H1 (cell line): Measurements from ENCODE around the gene RNF113B. TPM values are rescaled to one million over a fixed set of nuclear protein-coding genes. Genes with fewer than 3 reads are reported as not detected.

Experiments used
- CTCF ChIA-PET: fragments of 300-600 bp; sonication (Branson Sonifier 250); formaldehyde crosslinking; loops from one replicate; lab custom pipeline; 2021; ENCODE audit not compliant: partially characterized antibody; lab: Charles Lee
- POLR2A ChIA-PET: fragments of 300-600 bp; sonication (Branson Sonifier 250); formaldehyde crosslinking; loops from one replicate; lab custom pipeline; 2021; ENCODE audit warnings: inconsistent platforms; ENCODE audit not compliant: partially characterized antibody; lab: Charles Lee
- DNase-seq, 2 experiments: peaks; one replicate each; pipeline versions ENCODE4 v3.0.0 to v3.0.0-alpha.2; 2010 to 2022; ENCODE audit warnings: low spot score in 2 of 2, low read depth in 1 of 2, mixed read lengths in 1 of 2
- FAIRE-seq: peaks from 2 replicates; lab custom pipeline; 2011; peaks lifted over from hg19 to GRCh38; lab: Jason Lieb, UNC
- H2AFZ ChIP-seq: 2 replicates; pipeline ENCODE4 v1.8.1; 2012; ENCODE audit warnings: low read length, inconsistent platforms
- H2AK5ac ChIP-seq: 2 replicates; pipeline ENCODE4 v1.6.1; 2013; ENCODE audit warnings: low read depth, low read length
- H2BK120ac ChIP-seq: replicated peaks from 2 replicates; pipeline ENCODE3; 2013; ENCODE audit warnings: low read depth, low read length, inconsistent platforms
- H2BK12ac ChIP-seq: 2 replicates; pipeline ENCODE4 v1.6.1; 2013; ENCODE audit warnings: low read depth, low read length
- H2BK15ac ChIP-seq: 2 replicates; pipeline ENCODE4 v1.6.1; 2013; ENCODE audit warnings: low read length
- H2BK20ac ChIP-seq: 2 replicates; pipeline ENCODE4 v1.6.1; 2013; ENCODE audit warnings: low read length
- H2BK5ac ChIP-seq: 2 replicates; pipeline ENCODE4 v1.6.1; 2013; ENCODE audit warnings: low read depth, low read length
- H3K14ac ChIP-seq: 2 replicates; pipeline ENCODE4 v1.6.1; 2013; ENCODE audit warnings: inconsistent platforms; ENCODE audit not compliant: insufficient read length
- H3K18ac ChIP-seq: 2 replicates; pipeline ENCODE4 v1.6.1; 2013; ENCODE audit warnings: low read length; ENCODE audit errors: extremely low read depth
- H3K23ac ChIP-seq: 2 replicates; pipeline ENCODE4 v1.6.1; 2013; ENCODE audit warnings: inconsistent platforms; ENCODE audit not compliant: insufficient read length
- H3K23me2 ChIP-seq: 2 replicates; pipeline ENCODE4 v1.6.1; 2013; ENCODE audit warnings: low read depth, low read length
- H3K27ac ChIP-seq: 2 replicates; pipeline ENCODE4 v1.6.1; 2011; ENCODE audit warnings: low read depth, low read length, inconsistent platforms
- H3K27me3 ChIP-seq, 4 experiments: replicated peaks in 1 of 4; 1 replicate in 1 of 4; 2 replicates in 3 of 4; pipeline versions ENCODE4 v1.6.1 to v1.8.1; 2011 to 2013; ENCODE audit warnings: low read length in 3 of 4, mild to moderate bottlenecking in 3 of 4, inconsistent platforms in 2 of 4, mixed read lengths in 2 of 4, moderate library complexity in 1 of 4; ENCODE audit not compliant: control insufficient read depth in 3 of 4, insufficient read depth in 3 of 4; ENCODE audit errors: extremely low read depth in 1 of 4
- H3K36me3 ChIP-seq, 4 experiments: 2 replicates each; pipeline versions ENCODE4 v1.6.1 to v1.8.1; 2011 to 2013; ENCODE audit warnings: mild to moderate bottlenecking in 4 of 4, low read length in 3 of 4, moderate library complexity in 2 of 4, control low read depth in 1 of 4, inconsistent platforms in 1 of 4; ENCODE audit not compliant: insufficient read depth in 4 of 4, control insufficient read depth in 2 of 4
- H3K4ac ChIP-seq: replicated peaks from 2 replicates; pipeline ENCODE3; 2013; ENCODE audit warnings: low read length, low read depth, mixed read lengths, inconsistent platforms; ENCODE audit not compliant: insufficient read length
- H3K4me1 ChIP-seq, 4 experiments: replicated peaks in 1 of 4; 1 replicate in 1 of 4; 2 replicates in 3 of 4; pipeline versions ENCODE4 v1.6.1 to v1.8.1; 2011 to 2013; ENCODE audit warnings: low read length in 3 of 4, inconsistent platforms in 2 of 4, mixed read lengths in 1 of 4; ENCODE audit not compliant: insufficient read depth in 4 of 4, control insufficient read depth in 3 of 4
- H3K4me2 ChIP-seq, 2 experiments: 2 replicates each; pipeline versions ENCODE4 v1.6.1 to v1.8.1; 2011 to 2013; ENCODE audit warnings: low read depth in 2 of 2, low read length in 2 of 2, control low read depth in 1 of 2, inconsistent platforms in 1 of 2, mild to moderate bottlenecking in 1 of 2; ENCODE audit not compliant: insufficient read depth in 1 of 2
- H3K4me3 ChIP-seq, 4 experiments: fragments of 200-600, 300-600 bp in 1 of 4; sonication (generic), shearing (Covaris generic), sonication (Bioruptor Twin) in 1 of 4; 2 replicates each; pipeline versions ENCODE4 v1.5.1 to v1.8.1; 2011 to 2016; ENCODE audit warnings: low read length in 4 of 4, low read depth in 3 of 4, control low read depth in 2 of 4, inconsistent platforms in 2 of 4, mild to moderate bottlenecking in 2 of 4, mixed read lengths in 1 of 4, moderate library complexity in 1 of 4; ENCODE audit not compliant: insufficient read depth in 2 of 4; ENCODE audit errors: extremely low read depth in 1 of 4
- H3K56ac ChIP-seq: replicated peaks from 2 replicates; pipeline ENCODE3; 2013; ENCODE audit warnings: low read depth, mild to moderate bottlenecking, mixed read lengths, low read length, inconsistent platforms; ENCODE audit not compliant: insufficient read length
- H3K79me1 ChIP-seq: 2 replicates; pipeline ENCODE4 v1.6.1; 2013; ENCODE audit warnings: low read depth, low read length, control low read depth
- H3K79me2 ChIP-seq, 2 experiments: 2 replicates each; pipeline versions ENCODE4 v1.6.1 to v1.8.1; 2012 to 2013; ENCODE audit warnings: low read length in 2 of 2, mild to moderate bottlenecking in 2 of 2, inconsistent platforms in 1 of 2; ENCODE audit not compliant: insufficient read depth in 2 of 2, control insufficient read depth in 1 of 2
- H3K9ac ChIP-seq, 4 experiments: replicated peaks in 1 of 4; 1 replicate in 1 of 4; 2 replicates in 3 of 4; pipeline versions ENCODE4 v1.6.1 to v1.8.1; 2011 to 2013; ENCODE audit warnings: low read depth in 3 of 4, low read length in 3 of 4, control low read depth in 2 of 4, mild to moderate bottlenecking in 2 of 4, moderate library complexity in 2 of 4, inconsistent platforms in 1 of 4; ENCODE audit errors: extremely low read depth in 1 of 4
- H3K9me3 ChIP-seq, 2 experiments: 2 replicates each; pipeline versions ENCODE4 v1.6.1 to v1.8.1; 2012 to 2013; ENCODE audit warnings: mild to moderate bottlenecking in 2 of 2, moderate library complexity in 2 of 2, control low read depth in 1 of 2, inconsistent platforms in 1 of 2, low read depth in 1 of 2, low read length in 1 of 2, mixed read lengths in 1 of 2; ENCODE audit not compliant: insufficient read depth in 2 of 2
- H4K20me1 ChIP-seq, 2 experiments: replicated peaks in 1 of 2; 2 replicates each; pipeline versions ENCODE3 to v1.8.1; 2011 to 2013; ENCODE audit warnings: inconsistent platforms in 2 of 2, low read length in 2 of 2, mild to moderate bottlenecking in 1 of 2; ENCODE audit not compliant: insufficient read depth in 2 of 2, control insufficient read depth in 1 of 2
- H4K5ac ChIP-seq: 2 replicates; pipeline ENCODE4 v1.6.1; 2013; ENCODE audit warnings: low read length, low read depth, mixed read lengths, inconsistent platforms; ENCODE audit not compliant: insufficient read length
- H4K8ac ChIP-seq: 2 replicates; pipeline ENCODE4 v1.8.0; 2013; ENCODE audit warnings: mild to moderate bottlenecking, moderate library complexity, low read length, inconsistent platforms; ENCODE audit not compliant: insufficient read depth; ENCODE audit errors: extremely low read depth
- H4K91ac ChIP-seq: replicated peaks from 2 replicates; pipeline ENCODE3; 2013; ENCODE audit warnings: low read length, mixed read lengths, inconsistent platforms; ENCODE audit not compliant: insufficient read length
- ATF3 ChIP-seq: IDR thresholded peaks from 2 replicates; pipeline ENCODE4 v1.6.1; 2011; ENCODE audit warnings: low read depth, mild to moderate bottlenecking, low read length; ENCODE audit not compliant: insufficient read depth
- EGR1 ChIP-seq: IDR thresholded peaks from 2 replicates; pipeline ENCODE4 v1.6.1; 2011; ENCODE audit warnings: low read depth, low read length, borderline replicate concordance
- FOSL1 ChIP-seq: IDR thresholded peaks from 2 replicates; pipeline ENCODE4 v1.6.1; 2011; ENCODE audit warnings: mild to moderate bottlenecking, low read depth, low read length, moderate library complexity; ENCODE audit not compliant: insufficient read depth
- JUND ChIP-seq: IDR thresholded peaks from 2 replicates; pipeline ENCODE4 v1.6.1; 2011; ENCODE audit warnings: mild to moderate bottlenecking, improper control_type of control experiment, low read length
- KDM1A ChIP-seq: fragments of 200-600, 300-600 bp; sonication (generic); IDR thresholded peaks from 2 replicates; pipeline ENCODE4 v1.7.1; 2016; ENCODE audit warnings: mild to moderate bottlenecking, low read length, borderline replicate concordance
- POLR2A ChIP-seq, 2 experiments: IDR thresholded peaks; 1 replicate in 1 of 2; 2 replicates in 1 of 2; pipeline ENCODE4 v1.6.1; 2011; ENCODE audit warnings: low read depth in 2 of 2, low read length in 2 of 2, mild to moderate bottlenecking in 2 of 2; ENCODE audit errors: control extremely low read depth in 1 of 2
- POLR2AphosphoS5 ChIP-seq: IDR thresholded peaks from 2 replicates; pipeline ENCODE4 v1.6.1; 2011; ENCODE audit warnings: low read depth, low read length
- RFX5 ChIP-seq: IDR thresholded peaks from 2 replicates; pipeline ENCODE4 v1.6.1; 2011; ENCODE audit warnings: low read depth, low read length, improper control_type of control experiment, borderline replicate concordance
- SAP30 ChIP-seq: fragments of 300-600 bp; sonication (generic); IDR thresholded peaks from 2 replicates; pipeline ENCODE4 v1.7.1; 2012; ENCODE audit warnings: low read length, moderate library complexity, mild to moderate bottlenecking, inconsistent platforms; ENCODE audit not compliant: insufficient read depth, insufficient replicate concordance
- SIN3A ChIP-seq, 2 experiments: IDR thresholded peaks in 1 of 2; conservative IDR thresholded peaks in 1 of 2; 2 replicates each; pipeline ENCODE4 v1.6.1; 2011 to 2012; ENCODE audit warnings: low read length in 2 of 2, improper control_type of control experiment in 1 of 2, low read depth in 1 of 2, mild to moderate bottlenecking in 1 of 2
- SIX5 ChIP-seq: IDR thresholded peaks from 2 replicates; pipeline ENCODE4 v1.6.1; 2011; ENCODE audit warnings: mild to moderate bottlenecking, low read depth, low read length
- TAF1 ChIP-seq: IDR thresholded peaks from 2 replicates; pipeline ENCODE4 v1.6.1; 2011; ENCODE audit warnings: mild to moderate bottlenecking, low read depth, low read length
- TBP ChIP-seq: IDR thresholded peaks from 2 replicates; pipeline ENCODE4 v1.6.1; 2011; ENCODE audit warnings: low read depth, low read length, improper control_type of control experiment
- TCF12 ChIP-seq: IDR thresholded peaks from 2 replicates; pipeline ENCODE4 v1.6.1; 2011; ENCODE audit warnings: low read depth, mild to moderate bottlenecking, low read length
- WGBS, 2 experiments: shearing (Covaris generic) in 1 of 2; methylation state at CpG; one replicate each; pipeline versions ENCODE4 v1.1.6 to v1.1.7; 2013 to 2015; ENCODE audit warnings: low lambda C conversion rate in 2 of 2, mixed read lengths in 2 of 2, inconsistent platforms in 1 of 2, low coverage in 1 of 2, missing lambda C conversion rate in 1 of 2; ENCODE audit not compliant: insufficient replicate concordance in 2 of 2, insufficient coverage in 1 of 2, insufficient read length in 1 of 2; ENCODE audit errors: extremely low coverage in 1 of 2, missing lambda C conversion rate in 1 of 2; 5-methylcytosine and 5-hydroxymethylcytosine counted together
- polyA plus RNA-seq, 7 experiments: library from polyadenylated mRNA; depleted of rRNA in 3 of 7; stranded (reverse) in 5 of 7; unstranded in 2 of 7; fragments of >200 nt in 5 of 7; fragments of 200-250 nt in 2 of 7; gene quantifications; 1 replicate in 5 of 7; 2 replicates in 1 of 7; 4 replicates in 1 of 7; pipeline versions ENCODE4 v1.2.1 to v1.2.3, GENCODE V29; 2011 to 2013; ENCODE audit warnings: missing spikeins in 2 of 7, mixed read lengths in 2 of 7
- total RNA-seq: library from RNA; stranded (reverse); fragmentation: NEBNext Ultra II Directional; extraction: Animal tissue kit (Norgen Biotek cat#: 25700); gene quantifications from 2 replicates; pipeline ENCODE4 v1.2.1, GENCODE V29; 2021

The RNF113B gene
- total and polyA plus RNA-seq, 2 of the 8 experiments (the other 6 are each of a cell fraction or from before 2014, with no cell fraction given), result not detected

- Histone ChIP-seq H2BK5ac (no peak overlapping the region), H3K4me3 (no peak overlapping the region), H3K18ac (no peak overlapping the region), H3K79me1 (peaks cover 2% of the 10 kb centered on the region; the same call in 1 of the 2 replicates), H3K27me3 (no peaks in the 10 kb centered on the region), H3K4ac (no peak overlapping the region), H4K20me1 (peaks cover 0 to 2% of the 10 kb centered on the region in 2 experiments), H2AFZ (no peak overlapping the region), H4K8ac (no peak overlapping the region), H2BK15ac (no peak overlapping the region), H3K9ac (no peak overlapping the region), H2BK12ac (no peak overlapping the region), H2AK5ac (no peak overlapping the region), H3K23me2 (no peaks in the 10 kb centered on the region), H4K5ac (no peak overlapping the region), H3K23ac (no peak overlapping the region), H3K27ac (no peak overlapping the region), H3K4me1 (peaks cover 0 to 10% (median 0%) of the 10 kb centered on the region in 4 experiments; a peak in 2 of 7 replicates), H4K91ac (no peak overlapping the region), H2BK20ac (no peak overlapping the region), H3K14ac (no peak overlapping the region), H3K9me3 (no peaks in the 10 kb centered on the region), H3K79me2 (peaks cover 0 to 26% of the 10 kb centered on the region in 2 experiments; a peak in 3 of 4 replicates), H3K56ac (no peak overlapping the region), H3K4me2 (no peak overlapping the region), H2BK120ac (no peak overlapping the region), H3K36me3 (peaks cover 0 to 17% (median 9%) of the 10 kb centered on the region in 4 experiments; a peak in 3 of 8 replicates)
- ChIA-PET POLR2A (no interaction called here), CTCF (interaction anchor here (1.1 to 1.2 kb wide), 2 partner anchors 11 to 43 kb away, joined by 3 to 4 read pairs; no protein-coding TSS in a partner anchor)
- FAIRE-seq (no peak), DNase-seq (no peak)
- 91% methylated on average over 7 of the region's 7 CpGs; no CpG with 5 or more reads in 1 of the 2 experiments for WGBS, 2 experiments
- TF ChIP-seq ATF3, result no peak
- TF ChIP-seq SIN3A (conservative IDR thresholded peaks at IDR 0.05 in 1 of 2, IDR thresholded peaks at IDR 0.05 in 1 of 2; ENCODE audit: low read depth in 1 of 2, low read length in 2 of 2), result no peak
- TF ChIP-seq KDM1A, result no peak
- no peak for TF ChIP-seq SAP30
- TF ChIP-seq POLR2A (IDR thresholded peaks at IDR 0.05; ENCODE audit: control extremely low read depth in 1 of 2, low read depth in 2 of 2, low read length in 2 of 2), result no peak
- no peak for TF ChIP-seq TCF12
- TF ChIP-seq SIX5, result no peak
- no peak for TF ChIP-seq TAF1
- TF ChIP-seq FOSL1, result no peak
- no peak for TF ChIP-seq EGR1
- no peak for TF ChIP-seq TBP
- TF ChIP-seq RFX5, result no peak
- TF ChIP-seq POLR2AphosphoS5, result no peak
- TF ChIP-seq JUND, result no peak
Measured at GRCh38 chr13:98216711-98217285, 39.7 kb upstream of the RNF113B start.
